Transverse colon (tissue), 4 donors: ENCODE results near the gene TBC1D16.

Experiments
- CTCF ChIP-seq, 5 experiments: fragments of 200-600 bp in 3 of 5; fragments of 450-650 bp in 2 of 5; sonication (generic) in 3 of 5; IDR thresholded peaks; 1 replicate in 2 of 5; 2 replicates in 3 of 5; pipeline ENCODE4 v1.5.1; 2016 to 2017; ENCODE audit warnings: antibody characterized with exemption in 5 of 5, inconsistent platforms in 3 of 5, mild to moderate bottlenecking in 2 of 5, moderate library complexity in 1 of 5
- EP300 ChIP-seq: sonication (generic); formaldehyde crosslinking; IDR thresholded peaks from one replicate; pipeline ENCODE4 v1.6.1; 2017; ENCODE audit warnings: antibody characterized with exemption, low read depth
- POLR2AphosphoS5 ChIP-seq, 3 donors: sonication (generic); formaldehyde crosslinking; IDR thresholded peaks; one replicate each; pipeline ENCODE4 v1.6.1; 2016; ENCODE audit warnings: antibody characterized with exemption in 3 of 3

- no peak for TF ChIP-seq CTCF (IDR thresholded peaks at IDR 0.05)
- TF ChIP-seq POLR2AphosphoS5 (IDR thresholded peaks at IDR 0.05) = no peak
- no peak for TF ChIP-seq EP300
Observed at GRCh38 chr17:79937391-79938335, 98.0 kb downstream of the TBC1D16 start.
